ENCODE results near the gene MRTFA.

MRTFA gene

DNA sequence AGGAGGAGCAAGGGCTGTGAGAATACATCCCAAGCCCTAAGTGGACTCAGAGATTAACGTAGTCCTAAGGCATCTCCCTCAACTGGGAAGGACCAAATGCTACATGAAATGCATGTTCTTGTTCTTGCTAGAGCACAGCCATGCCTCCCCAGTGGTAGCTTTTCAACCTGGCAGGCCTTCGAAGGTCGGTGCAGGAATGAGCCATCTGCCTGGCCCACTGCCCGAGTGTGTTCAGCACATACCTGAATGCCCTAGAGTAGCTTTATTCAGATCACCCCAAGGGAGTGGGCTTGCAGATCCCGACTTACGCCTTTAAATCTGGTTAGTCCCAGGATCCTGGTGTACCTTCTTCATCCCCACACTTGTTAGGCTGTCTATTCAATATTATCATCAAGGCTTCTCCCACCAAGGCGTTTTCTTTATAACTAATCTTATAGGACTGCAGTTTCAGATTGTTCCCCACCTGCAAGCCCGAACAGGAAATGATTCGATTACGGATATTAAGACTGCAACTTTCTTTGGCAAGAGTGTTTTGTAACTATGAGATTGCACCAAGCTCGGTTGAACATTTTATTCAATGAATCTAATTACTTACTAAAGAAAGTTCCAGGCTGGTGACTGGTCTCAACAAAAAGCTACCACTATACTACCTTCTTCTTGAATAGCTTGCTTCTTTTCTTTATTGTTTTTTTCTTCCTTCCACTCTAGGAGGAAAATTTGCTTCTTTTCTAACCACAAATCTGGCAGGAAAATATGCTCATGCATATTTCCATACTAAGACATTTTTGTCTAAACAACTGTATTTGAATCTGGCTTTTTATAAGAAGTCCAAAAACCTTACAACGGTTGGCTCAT is 150.5 kb downstream of the MRTFA start:
- DNase-seq, result no peak

DNA sequence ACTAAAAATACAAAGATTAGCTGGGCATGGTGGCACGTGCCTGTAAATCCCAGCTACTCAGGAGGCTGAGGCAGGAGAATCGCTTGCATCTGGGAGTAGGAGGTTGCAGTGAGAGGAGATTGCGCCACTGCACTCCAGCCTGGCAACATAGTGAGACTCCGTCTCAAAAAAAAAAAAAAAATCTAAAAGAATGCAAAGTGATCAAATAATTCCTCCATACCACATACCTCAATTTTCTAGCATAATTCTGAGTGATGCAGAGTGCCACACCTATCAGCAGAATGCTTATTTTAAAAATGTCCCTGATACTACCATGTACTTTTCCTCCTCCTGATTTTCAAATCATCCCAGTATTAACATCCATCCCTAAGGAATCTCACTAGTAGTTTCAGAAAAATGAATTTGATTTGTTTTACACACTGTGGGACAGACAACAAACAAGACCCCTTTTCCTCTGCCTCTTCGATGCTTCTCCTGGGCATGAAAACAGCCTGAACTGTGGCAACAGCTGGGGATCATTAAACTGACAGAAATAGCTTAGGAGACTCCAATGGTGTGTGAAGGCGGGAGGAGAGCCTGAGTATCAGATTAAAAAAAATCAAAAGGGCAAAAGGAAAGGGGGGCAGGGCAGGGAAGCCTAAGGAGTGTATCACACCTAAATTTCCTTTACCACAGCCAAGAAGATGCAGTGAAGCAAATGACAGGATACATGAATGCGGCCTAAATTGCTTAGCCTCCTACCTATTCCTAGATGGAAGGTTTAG is 151.4 kb downstream of the MRTFA start:
- no peak for DNase-seq

GRCh38 chr22:40482886-40483285 is 153.6 kb downstream of the MRTFA start:
- DNase-seq, result no peak

GRCh38 chr22:40482391-40482790 is 154.1 kb downstream of the MRTFA start:
- no peak for DNase-seq

DNA sequence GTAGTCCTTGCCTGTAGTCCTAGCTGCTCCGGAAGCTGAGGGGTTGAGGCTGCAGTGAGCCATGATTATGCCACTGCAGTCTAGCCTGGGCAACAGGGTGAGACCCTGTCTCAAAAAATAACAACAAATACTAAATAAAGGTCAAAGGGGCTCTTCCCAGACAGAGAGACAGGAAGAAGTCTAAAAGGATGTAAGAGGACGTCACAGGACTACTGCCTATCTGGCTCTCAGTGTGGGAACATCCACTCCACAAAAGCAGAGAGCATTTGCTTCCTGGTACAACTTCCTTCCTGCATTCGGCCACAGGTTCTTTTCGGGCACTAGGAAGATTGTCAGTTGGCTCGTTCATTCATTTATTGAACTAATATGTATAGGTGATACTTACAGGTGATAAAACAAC is 155.5 kb downstream of the MRTFA start:
- no peak for DNase-seq

DNA sequence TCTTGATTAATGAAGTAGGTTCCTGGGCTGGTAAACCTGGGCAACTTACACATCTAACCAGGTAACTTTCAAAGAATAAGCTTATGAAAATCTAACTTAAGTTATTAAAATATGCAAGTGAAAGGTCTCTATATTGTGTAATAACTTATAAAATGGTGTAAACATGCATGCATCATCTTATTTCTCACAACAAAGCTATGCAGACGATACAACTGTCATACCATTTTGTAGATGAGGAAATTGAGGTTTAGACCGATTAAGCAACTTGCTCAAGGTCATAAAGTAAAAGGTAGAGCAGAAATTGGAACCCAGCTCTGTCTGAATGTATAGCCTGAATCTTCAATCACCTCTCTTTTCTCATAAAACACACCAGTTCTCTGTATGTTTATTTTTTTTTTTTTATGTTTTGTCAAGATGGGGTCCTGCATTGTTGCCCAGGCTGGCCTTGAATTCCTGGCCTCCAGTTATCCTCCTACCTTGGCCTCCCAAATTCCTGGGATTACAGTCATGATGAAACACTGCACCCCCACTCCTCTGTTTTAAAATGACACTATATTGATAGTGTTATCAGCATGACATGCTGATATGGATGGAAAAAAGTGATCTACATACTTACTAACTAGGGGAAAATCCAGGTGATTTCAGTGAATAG is 156.5 kb downstream of the MRTFA start:
- no peak for DNase-seq

GRCh38 chr22:40479126-40479800 is 157.3 kb downstream of the MRTFA start:
- no peak for DNase-seq

DNA sequence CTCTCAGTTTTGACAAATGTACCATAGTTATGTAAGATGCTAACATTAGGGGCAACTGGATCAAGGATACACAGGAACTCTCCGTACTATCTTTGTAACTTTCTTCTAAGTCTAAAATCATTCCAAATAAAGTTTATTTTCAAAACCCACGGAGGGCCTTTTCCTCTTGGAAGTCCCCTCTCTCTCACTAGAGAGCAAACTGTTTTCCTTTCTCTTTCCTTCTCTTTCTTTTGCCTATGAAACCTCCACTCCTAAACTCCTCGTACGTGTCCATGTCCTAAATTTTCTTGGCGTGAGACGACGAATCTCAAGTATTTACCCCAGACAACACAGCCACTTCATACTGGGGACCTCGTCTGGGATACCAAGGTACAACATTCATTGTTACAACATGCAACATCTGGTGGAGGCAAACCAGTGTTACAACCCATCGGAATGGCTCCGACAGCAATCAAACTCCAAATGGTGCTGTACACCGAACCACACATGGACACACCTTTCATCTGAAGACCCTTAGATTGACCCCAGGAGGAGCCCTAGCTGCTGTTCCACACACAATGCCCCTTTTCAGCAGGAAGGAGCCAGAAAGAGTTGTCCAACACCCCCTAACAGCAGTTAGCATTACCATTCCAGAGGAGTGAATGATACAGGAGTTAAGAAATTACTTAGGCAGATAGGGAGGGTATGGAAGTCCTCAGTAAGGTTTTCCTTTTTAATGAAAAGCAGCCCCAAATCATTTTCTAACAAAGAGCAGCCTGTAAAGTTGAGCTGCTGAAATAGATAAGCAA is 158.0 kb downstream of the MRTFA start:
- DNase-seq, result no peak

DNA sequence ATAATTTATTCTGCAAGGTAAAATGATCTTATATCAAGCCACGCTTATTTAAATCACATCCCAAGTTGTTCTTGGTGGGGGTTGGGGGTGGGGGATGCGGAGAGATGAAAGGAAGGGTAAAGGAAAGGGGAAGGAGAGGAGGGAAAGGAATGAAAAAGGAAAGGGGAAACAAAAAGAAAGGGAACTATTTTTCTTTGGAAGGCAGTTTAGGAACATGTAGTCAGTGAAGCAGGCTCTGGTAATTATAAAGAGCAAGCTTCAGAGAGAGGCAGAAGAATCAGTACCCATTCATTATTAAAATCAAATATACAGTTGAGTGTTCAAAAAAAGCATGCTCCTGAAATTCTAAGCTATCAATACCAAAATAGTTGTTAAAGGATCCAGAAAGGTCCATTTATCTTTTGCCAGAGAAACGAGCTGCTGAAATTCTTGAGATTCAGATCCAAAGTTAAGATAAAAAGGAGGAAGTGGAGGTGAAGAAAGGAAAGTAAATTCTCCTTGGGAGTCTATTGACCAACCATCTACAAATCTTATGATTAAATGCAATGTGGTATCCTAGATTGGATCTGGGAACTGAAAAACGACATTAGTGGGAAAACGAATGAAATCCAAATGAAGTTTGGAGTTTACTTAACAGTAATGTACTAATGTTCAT is 158.7 kb downstream of the MRTFA start:
- no peak for DNase-seq

GRCh38 chr22:40476341-40476740 is 160.2 kb downstream of the MRTFA start:
- no peak for DNase-seq

DNA sequence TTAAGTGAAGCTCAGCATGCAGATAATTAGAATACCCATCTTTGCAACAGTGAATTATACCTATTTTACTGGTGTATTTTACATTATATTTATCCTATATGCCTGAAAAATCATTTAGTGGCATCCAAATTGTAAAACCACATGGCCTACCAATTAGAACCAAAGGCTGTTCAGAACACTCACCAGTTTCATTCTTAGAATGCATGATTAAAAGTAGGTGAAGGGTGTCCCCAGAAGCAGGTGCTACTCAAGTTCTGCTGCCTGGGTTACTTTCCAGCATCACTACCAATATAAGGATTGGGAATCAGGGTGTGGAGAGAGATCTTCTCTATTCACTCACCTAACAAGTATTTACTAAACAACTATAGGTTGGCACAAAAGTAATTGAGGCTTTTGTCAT is 162.8 kb downstream of the MRTFA start:
- peak in 1 of 5 donors; percentile 39 for DNase-seq

DNA sequence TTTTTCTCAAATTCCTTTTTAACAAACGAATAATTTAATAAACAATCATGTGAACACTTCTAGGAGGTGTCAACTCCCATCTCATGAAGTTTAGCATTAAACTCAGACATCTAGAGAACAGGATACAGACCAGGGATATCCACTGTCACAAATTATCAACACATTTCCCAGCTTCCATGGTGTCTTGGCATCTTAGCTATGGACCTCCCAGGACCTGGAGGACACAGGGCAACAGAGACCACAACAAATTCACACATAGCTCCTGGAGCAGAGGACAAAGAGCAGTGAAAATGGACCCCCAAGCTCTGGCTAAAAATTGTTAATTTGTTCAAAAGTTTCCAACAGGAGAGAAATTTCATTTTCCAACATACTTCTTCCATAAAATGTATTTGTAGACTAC is 163.9 kb downstream of the MRTFA start:
- no peak for DNase-seq

GRCh38 chr22:40472051-40472450 is 164.5 kb downstream of the MRTFA start:
- no peak for DNase-seq

DNA sequence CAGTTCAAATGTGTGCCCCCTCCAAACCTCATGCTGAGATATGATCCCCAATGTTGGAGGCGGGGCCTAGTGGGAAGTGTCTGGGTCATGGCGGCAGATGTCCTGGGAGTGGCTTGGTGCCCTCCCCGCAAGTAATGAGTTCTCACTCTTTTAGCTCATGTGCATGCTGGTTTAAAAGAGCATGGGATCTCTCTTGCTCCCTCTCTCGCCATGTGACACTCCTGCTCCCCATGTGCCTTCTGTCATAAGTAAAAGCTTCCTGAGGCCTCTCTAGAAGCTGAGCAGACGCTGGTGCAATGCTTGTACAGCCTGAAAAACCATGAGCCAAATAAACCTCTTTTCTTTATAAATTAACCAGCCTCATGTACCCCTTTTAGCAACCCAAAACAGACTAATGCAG is 167.3 kb downstream of the MRTFA start:
- DNase-seq, result no peak

GRCh38 chr22:40468616-40469015 is 167.9 kb downstream of the MRTFA start:
- DNase-seq, result no peak

- DNase-seq, result no peak
Observed at GRCh38 chr22:40466976-40467375, 169.5 kb downstream of the MRTFA start.

DNA sequence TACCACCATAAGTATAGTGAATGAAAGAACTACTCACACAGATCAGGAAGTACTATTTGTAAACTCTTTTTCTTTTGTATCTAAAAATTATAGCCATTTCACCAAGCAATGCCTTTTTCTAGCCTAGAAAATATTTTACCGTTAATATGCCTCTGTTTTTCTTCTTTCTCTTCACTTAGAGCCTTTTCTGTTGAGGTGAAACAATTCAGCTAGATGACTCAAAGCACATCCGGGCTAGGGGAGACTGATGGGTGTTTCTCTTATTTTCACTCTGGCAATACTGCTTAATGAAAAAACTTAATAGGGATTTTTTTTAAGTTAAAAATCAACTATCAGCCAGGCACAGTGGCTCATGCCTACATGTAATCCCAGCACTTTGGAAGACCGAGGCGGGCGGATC is 172.8 kb downstream of the MRTFA start:
- DNase-seq, result peak in 2 of 5 donors; percentile 18 to 69

- DNase-seq, result peak in 3 of 5 donors; percentile 18 to 72 (median 26)
Observed at GRCh38 chr22:40463017-40463631, 173.4 kb downstream of the MRTFA start.

DNA sequence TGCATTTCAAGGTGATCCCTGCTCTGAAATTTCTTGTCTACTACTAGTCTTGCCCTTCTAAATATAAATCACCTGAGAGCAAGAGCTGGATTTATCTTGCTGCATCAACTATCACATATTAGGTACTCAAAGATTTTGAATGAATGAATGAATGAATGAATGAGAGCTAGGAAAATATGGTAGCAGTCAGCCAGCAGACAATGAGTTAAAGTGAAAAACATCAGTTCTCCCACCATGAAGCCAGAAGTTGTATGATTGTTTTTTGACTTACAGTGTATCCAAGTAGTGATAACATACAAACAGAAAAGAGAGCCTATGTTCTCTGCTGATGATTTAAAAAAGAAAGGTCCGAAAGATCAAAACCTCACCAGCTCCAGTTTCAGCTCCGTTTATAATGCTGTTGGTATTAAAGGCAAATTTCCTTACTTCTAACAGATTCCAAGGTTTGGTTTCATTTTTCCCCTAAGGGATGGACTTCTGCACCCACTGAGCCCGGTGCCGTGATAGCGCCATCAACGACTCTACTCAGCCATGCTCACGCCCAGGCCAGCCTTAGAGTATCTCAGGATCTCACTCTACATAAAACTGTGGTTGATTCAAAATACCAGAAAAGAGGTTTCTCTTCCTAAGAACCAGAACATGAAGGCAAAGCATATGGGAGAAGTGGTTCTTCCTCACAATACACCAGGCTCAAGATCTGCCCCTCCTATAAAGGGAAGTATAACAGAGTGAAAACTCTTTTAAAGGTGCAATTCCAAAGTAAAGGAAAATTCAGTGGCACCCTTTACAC is 174.1 kb downstream of the MRTFA start:
- DNase-seq, result peak in 3 of 5 donors; percentile 6 to 41 (median 8)

DNA sequence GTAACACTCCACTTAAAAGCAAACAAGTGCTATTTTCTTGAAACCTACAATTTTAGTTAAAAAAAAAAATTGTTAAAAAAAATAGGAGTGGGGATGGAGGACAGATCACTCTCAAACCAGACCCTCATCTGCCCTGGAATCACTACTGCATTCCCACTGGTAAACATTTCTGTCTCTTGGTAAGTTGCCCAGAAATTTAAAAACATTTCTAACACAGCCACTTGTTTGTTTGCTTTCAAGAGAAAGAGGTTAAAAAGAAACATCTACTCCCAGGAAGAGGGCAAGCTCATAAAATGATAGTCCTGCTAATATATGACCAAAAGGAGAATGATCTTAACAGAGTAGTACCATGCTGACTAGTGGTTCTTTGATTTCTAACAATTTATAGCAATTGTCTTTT is 182.8 kb downstream of the MRTFA start:
- no peak for DNase-seq
